Measurements from ENCODE around the gene SBF1. TPM values are rescaled to one million over a fixed set of nuclear protein-coding genes. Genes with fewer than 3 reads are reported as not detected.

The SBF1 gene
- total RNA-seq, 1 donor from 2014 or later = 144 TPM

- ATAC-seq (ENCODE audit: low read depth) (no peak), DNase-seq (no peak)
- Mint-ChIP-seq H3K9me3 (no peaks in the 10 kb centered on the region), H3K4me3 (peak overlapping the region; percentile 94), H3K4me1 (peaks cover 20% of the 10 kb centered on the region), H3K36me3 (ENCODE audit: low read depth) (peaks cover 22% of the 10 kb centered on the region), H3K27ac (peak overlapping the region; percentile 94), H3K27me3 (no peaks in the 10 kb centered on the region)
- intact Hi-C loops (cut with micrococcal nuclease) = loop anchor here (1.0 kb wide), 5 partner anchors 16 to 265 kb away; partner anchors contain the start of genes CHKB, SCO2 and SYCE3
- CTCF ChIA-PET = interaction anchor here (1.5 to 3.7 kb wide), 2 partner anchors 13 to 16 kb away, joined by 3 to 36 read pairs; partner anchors contain the start of gene SCO2
- POLR2A ChIA-PET = interaction anchor here (0.9 to 5.4 kb wide), 8 partner anchors 8 to 265 kb away, joined by 3 to 175 read pairs (median 14); partner anchors contain the start of genes SCO2, SYCE3 and TYMP
- no peak for TF ChIP-seq CTCF (IDR thresholded peaks at IDR 0.05)
These were observed 34.1 kb upstream of the SBF1 start for GRCh38 chr22:50508897-50509296.

GRCh38 chr22:50507991-50508884 lies 33.4 kb upstream of the SBF1 start, which contains the start of gene NCAPH2:
Gene NCAPH2 (plus strand): TSS chr22:50508224. CDS start chr22:50508338, 114 bp downstream.
- ChIA-PET POLR2A (interaction anchor here (0.6 to 5.4 kb wide), 28 partner anchors 9 to 318 kb away, joined by 3 to 175 read pairs (median 6); partner anchors contain the start of genes ARSA, CHKB, DENND6B and HDAC10), CTCF (interaction anchor here (0.8 to 3.7 kb wide), 6 partner anchors 10 to 113 kb away, joined by 3 to 36 read pairs (median 4); partner anchors contain the start of gene SCO2)
- H3K27ac Mint-ChIP-seq = peak within 1 kb of the TSS; percentile 94

GRCh38 chr22:50507421-50507990 lies 32.7 kb upstream of the SBF1 start, which contains the start of gene LMF2:
Gene LMF2 (minus strand): TSS chr22:50507702. CDS start chr22:50507675, 27 bp downstream.
- H3K4me1 Mint-ChIP-seq = peaks cover 20% of the 10 kb centered on the region
- no peak for TF ChIP-seq CTCF (IDR thresholded peaks at IDR 0.05)
- H3K36me3 Mint-ChIP-seq (ENCODE audit: low read depth) = peaks cover 24% of the 10 kb centered on the region
- H3K27ac Mint-ChIP-seq = peak within 1 kb of the TSS; percentile 94
- POLR2A ChIA-PET = interaction anchor here (0.6 to 5.4 kb wide), 27 partner anchors 9 to 317 kb away, joined by 3 to 175 read pairs (median 6); partner anchors contain the start of genes ARSA, CHKB, DENND6B and HDAC10
- CTCF ChIA-PET = interaction anchor here (0.8 to 3.7 kb wide), 6 partner anchors 9 to 113 kb away, joined by 3 to 36 read pairs (median 4); partner anchors contain the start of gene SCO2
- H3K27me3 Mint-ChIP-seq = no peaks in the 10 kb centered on the region
- H3K9me3 Mint-ChIP-seq = no peaks in the 10 kb centered on the region
- ATAC-seq (ENCODE audit: low read depth) = peak; percentile 77
- DNase-seq = peak; percentile 90
- peak within 1 kb of the TSS; percentile 94 for H3K4me3 Mint-ChIP-seq
- intact Hi-C loops (cut with micrococcal nuclease) = loop anchor here (1.0 kb wide), 3 partner anchors 32 to 37 kb away; partner anchors contain the start of gene SBF1

More at GRCh38 chr22:50507991-50508884, 33.4 kb upstream of the SBF1 start, which contains the start of gene NCAPH2:
- H3K9me3 Mint-ChIP-seq = no peaks in the 10 kb centered on the region
- peak; percentile 74 for ATAC-seq (ENCODE audit: low read depth)
- H3K27me3 Mint-ChIP-seq = no peaks in the 10 kb centered on the region
- peak within 1 kb of the TSS; percentile 94 for H3K4me3 Mint-ChIP-seq
- peak; percentile 96 for DNase-seq
- peaks cover 20% of the 10 kb centered on the region for H3K4me1 Mint-ChIP-seq
- H3K36me3 Mint-ChIP-seq (ENCODE audit: low read depth) = peaks cover 22% of the 10 kb centered on the region
- TF ChIP-seq CTCF (IDR thresholded peaks at IDR 0.05) = no peak
- intact Hi-C loops (cut with micrococcal nuclease) = loop anchor here (1.0 kb wide), 8 partner anchors 17 to 264 kb away; partner anchors contain the start of genes CHKB, SBF1, SCO2 and SYCE3

- Mint-ChIP-seq H3K4me3 (peak overlapping the region; percentile 93), H3K27me3 (no peaks in the 10 kb centered on the region), H3K9me3 (no peaks in the 10 kb centered on the region), H3K27ac (peak overlapping the region; percentile 85), H3K4me1 (peaks cover 20% of the 10 kb centered on the region), H3K36me3 (ENCODE audit: low read depth) (peaks cover 19% of the 10 kb centered on the region)
- intact Hi-C loops (cut with micrococcal nuclease) = loop anchor here (1.0 kb wide), 3 partner anchors 32 to 37 kb away; partner anchors contain the start of gene SBF1
- TF ChIP-seq CTCF (IDR thresholded peaks at IDR 0.05) = no peak
- no peak for ATAC-seq (ENCODE audit: low read depth)
- CTCF ChIA-PET = interaction anchor here (3.7 kb wide), 1 partner anchor 19 kb away, joined by 36 read pairs; the partner anchor contains the start of gene SCO2
- POLR2A ChIA-PET = interaction anchor here (1.1 to 5.4 kb wide), 12 partner anchors 9 to 316 kb away, joined by 3 to 175 read pairs (median 10); partner anchors contain the start of genes ARSA, CHKB, DENND6B and SCO2
- no peak for DNase-seq
These were observed 32.0 kb upstream of the SBF1 start for GRCh38 chr22:50506611-50507420.

Measured in activated B cell treated with CpG ODN at 0.5 μM for 24 hours (primary cell).